HG03439 (cell line): ENCODE measurements around the gene GPR141.

Experiments
- ATAC-seq: cut with Tn5 transposase; IDR thresholded peaks from one replicate; pipeline ENCODE4 v1.9.1; 2021; ENCODE audit warnings: mild to moderate bottlenecking, moderate library complexity; ENCODE audit not compliant: unreplicated experiment

Gene GPR141

DNA sequence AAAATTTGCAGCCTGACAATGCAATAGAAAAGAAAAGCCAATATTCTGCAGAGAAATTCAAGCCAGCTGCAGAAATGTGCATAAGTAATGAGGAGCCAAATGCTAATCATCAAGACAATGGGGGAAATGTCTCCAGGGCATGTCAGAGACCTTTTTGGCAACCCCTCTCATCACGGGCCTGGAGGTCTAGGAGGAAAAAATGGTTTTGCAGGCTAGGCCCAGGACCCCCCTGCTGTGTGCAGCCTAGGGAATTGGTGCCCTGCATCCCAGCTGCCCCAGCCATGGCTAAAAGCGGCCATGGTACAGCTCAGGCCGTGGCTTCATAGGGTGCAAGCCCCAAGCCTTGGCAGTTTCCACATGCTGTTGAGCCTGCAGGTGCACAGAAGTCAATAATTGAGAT lies 92.4 kb downstream of the GPR141 start:
- ATAC-seq, result no peak

DNA sequence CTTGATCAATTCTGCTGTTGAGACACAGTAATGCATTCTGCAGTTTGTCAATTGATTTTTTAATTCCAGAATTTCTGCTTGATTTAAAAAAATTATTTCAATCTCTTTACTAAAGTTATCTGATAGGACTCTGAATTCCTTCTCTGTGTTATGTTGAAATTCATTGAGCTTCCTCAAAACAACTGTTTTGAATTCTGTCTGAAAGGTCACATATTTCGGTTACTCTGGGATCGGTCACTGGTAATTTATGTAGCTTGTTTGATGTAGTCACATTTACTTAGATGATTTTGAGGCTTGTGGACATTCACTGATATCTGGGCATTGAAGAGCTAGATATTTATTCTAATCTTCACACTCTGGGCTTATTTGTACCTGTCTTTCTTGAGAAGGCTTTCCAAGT lies 97.6 kb downstream of the GPR141 start:
- no peak for ATAC-seq

DNA sequence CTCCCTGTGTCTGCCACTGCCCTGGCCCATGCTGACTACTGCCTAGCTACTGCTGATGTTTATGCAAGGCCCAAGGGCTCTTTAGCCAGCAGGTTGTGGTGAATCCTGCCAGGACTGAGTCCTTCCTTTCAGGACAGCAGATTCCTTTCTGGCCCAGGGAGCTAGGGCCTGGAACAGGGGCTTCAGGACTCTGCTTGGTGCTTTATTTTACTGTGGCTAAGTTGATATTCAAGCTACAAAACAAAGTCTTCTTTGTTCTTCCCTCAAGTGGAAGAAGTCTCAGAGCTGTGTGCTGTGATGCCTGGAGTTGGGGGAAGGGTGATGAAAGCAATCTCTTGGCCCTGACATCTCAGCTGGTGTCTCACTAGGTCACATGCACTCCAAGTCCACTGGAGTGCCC lies 98.6 kb downstream of the GPR141 start:
- ATAC-seq, result no peak

DNA sequence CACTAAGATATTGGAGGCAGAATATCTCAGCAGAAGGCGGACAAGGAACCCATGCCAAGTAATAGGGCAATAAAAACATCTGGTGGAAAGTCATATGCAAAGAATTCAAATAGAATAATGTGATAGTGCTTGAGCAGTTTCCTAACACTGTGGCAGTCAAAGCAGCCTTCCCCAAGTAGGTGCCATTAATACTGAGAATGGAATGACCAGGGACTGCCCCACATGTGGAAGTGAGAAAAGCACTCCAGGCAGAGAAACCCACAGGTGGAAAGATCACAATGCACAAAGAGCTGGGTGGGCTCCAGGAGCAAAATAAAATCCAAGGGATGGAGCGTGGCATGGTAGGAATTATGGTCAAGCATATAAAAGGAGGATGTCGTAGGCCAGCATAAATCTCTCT lies 100.4 kb downstream of the GPR141 start:
- ATAC-seq, result no peak

- ATAC-seq, result peak; percentile 88
Observed at GRCh38 chr7:37786741-37787569, 103.4 kb downstream of the GPR141 start.
